Transverse colon (tissue), 4 donors: Measurements from ENCODE around the gene HIF1A.

Experiments
- POLR2A ChIP-seq: fragments of 450-650 bp; IDR thresholded peaks from one replicate; pipeline ENCODE4 v1.6.1; 2016; ENCODE audit warnings: antibody characterized with exemption, mild to moderate bottlenecking, moderate library complexity
- POLR2AphosphoS5 ChIP-seq, 3 donors: sonication (generic); formaldehyde crosslinking; IDR thresholded peaks; one replicate each; pipeline ENCODE4 v1.6.1; 2016; ENCODE audit warnings: antibody characterized with exemption in 3 of 3
- TF ChIP-seq, protein P1 (sequence below), 5 experiments: fragments of 200-600 bp in 3 of 5; fragments of 450-650 bp in 2 of 5; sonication (generic) in 3 of 5; IDR thresholded peaks; 1 replicate in 2 of 5; 2 replicates in 3 of 5; pipeline ENCODE4 v1.5.1; 2016 to 2017; ENCODE audit warnings: antibody characterized with exemption in 5 of 5, inconsistent platforms in 3 of 5, mild to moderate bottlenecking in 2 of 5, moderate library complexity in 1 of 5

DNA sequence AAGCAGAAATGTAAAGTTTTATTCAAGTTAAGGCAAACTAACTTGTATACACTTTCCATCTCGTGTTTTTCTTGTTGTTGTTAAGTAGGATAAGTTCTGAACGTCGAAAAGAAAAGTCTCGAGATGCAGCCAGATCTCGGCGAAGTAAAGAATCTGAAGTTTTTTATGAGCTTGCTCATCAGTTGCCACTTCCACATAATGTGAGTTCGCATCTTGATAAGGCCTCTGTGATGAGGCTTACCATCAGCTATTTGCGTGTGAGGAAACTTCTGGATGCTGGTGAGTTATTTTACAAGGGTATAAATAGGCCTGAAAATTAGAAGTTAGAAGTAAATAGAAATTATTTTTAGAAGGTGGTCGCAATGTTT, 25.0 kb downstream of the HIF1A start:
- TF ChIP-seq, protein P1, sequence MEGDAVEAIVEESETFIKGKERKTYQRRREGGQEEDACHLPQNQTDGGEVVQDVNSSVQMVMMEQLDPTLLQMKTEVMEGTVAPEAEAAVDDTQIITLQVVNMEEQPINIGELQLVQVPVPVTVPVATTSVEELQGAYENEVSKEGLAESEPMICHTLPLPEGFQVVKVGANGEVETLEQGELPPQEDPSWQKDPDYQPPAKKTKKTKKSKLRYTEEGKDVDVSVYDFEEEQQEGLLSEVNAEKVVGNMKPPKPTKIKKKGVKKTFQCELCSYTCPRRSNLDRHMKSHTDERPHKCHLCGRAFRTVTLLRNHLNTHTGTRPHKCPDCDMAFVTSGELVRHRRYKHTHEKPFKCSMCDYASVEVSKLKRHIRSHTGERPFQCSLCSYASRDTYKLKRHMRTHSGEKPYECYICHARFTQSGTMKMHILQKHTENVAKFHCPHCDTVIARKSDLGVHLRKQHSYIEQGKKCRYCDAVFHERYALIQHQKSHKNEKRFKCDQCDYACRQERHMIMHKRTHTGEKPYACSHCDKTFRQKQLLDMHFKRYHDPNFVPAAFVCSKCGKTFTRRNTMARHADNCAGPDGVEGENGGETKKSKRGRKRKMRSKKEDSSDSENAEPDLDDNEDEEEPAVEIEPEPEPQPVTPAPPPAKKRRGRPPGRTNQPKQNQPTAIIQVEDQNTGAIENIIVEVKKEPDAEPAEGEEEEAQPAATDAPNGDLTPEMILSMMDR (IDR thresholded peaks at IDR 0.05) = no peak
- TF ChIP-seq POLR2AphosphoS5 (IDR thresholded peaks at IDR 0.05) (no peak), POLR2A (no peak)
